CD4-positive, alpha-beta T cell treated with Interleukin-12 subunit alpha and Interleukin-12 subunit beta, for 1 hour (primary cell): ENCODE data around the gene BDKRB1.
"Not testable (repeated sequence)": the region's sequence is repeated elsewhere in the genome, so short reads cannot be mapped to it uniquely, and the experiment has no call there.

Experiments
- DNase-seq: peaks from one replicate; pipeline ENCODE4 v3.0.0-alpha.2; 2020

BDKRB1 gene

DNA sequence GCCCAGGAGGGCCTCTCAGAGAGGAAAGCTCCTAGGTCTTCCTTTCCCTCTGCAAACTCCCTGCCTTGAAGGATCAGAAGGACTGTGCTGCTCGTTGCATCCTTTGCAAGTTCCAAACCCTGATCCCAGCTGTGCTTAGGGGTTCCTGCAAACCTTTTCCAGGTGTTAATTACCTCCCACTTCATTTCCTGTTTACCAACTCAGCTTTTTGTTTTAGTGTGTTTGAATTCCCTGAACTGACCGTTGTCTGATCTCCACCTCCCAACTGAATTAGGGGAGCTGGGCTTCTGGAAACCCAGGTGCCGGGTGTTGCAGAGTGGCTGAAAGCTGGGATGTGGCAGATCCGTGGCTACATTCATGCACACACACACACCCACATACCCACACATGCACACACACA lies 20.6 kb upstream of the BDKRB1 start:
- no peak for DNase-seq

DNA sequence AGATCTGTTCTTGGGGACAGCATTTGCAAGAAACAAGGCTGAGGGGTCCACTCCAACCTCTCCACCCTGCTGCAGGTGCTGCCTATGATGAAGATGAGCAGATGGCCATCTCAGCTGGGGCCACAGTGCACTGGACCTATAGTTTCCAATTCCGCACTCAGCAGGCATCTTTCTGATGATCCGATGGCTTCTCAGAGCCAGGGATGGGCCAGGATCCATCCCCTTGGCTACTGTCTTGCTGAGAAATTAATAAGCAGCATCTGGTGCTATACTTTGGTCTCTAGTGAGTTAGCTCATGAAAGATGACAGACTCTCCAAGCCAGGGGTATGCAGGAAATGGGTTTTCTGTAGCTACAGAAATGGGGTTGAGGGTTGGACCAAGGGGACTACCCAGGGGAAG lies 18.4 kb upstream of the BDKRB1 start:
- no peak for DNase-seq

DNA sequence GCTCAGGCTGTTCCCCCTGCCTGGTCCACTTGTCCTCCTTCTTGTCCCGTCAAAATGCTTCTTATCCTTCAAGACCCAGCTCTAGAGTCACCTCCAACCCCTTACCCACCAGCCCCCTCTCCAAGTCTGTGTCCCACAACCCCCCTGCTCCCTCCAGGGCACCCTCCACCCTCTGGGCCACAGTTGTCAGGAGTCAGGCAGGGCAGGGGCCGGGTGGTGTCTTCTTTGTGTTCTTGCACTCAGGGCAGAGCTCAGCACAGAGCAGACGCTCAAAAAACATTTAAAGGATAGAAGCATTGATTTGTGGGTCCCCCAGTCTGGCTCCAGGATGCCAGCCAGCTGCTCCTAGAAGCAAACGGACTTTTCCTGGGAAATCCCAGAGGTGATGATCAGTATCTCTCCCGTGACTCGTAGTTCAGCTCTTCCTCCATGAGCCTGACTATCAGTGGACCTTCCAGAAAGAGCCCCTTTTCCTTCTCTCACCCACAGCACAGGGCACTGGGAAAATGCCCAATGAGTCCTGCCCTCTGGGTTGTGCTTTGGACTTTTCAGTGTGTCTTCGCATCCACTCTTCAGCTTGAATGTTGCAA lies 17.2 kb upstream of the BDKRB1 start:
- DNase-seq: no peak

DNA sequence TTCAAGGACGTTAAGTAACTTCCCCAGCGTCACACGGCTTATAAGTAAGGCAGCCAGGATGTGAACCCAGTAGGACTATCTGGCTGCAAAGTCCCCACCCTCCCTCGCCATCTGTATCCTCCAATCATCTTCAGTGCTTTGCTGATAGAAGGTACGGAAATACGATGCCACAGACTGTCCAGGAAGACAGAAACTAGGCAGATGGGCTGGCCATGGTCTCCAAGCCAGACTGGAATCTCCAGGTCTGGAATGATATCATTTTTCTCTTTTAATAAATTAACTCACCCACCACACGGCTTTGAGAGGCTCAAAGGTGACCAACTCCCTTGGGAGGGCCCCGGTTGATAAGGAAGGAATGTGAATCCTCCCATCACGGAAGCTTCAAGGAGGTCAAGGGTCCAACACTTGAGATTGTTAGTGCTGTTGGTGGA lies 16.3 kb upstream of the BDKRB1 start:
- DNase-seq: no peak

DNA sequence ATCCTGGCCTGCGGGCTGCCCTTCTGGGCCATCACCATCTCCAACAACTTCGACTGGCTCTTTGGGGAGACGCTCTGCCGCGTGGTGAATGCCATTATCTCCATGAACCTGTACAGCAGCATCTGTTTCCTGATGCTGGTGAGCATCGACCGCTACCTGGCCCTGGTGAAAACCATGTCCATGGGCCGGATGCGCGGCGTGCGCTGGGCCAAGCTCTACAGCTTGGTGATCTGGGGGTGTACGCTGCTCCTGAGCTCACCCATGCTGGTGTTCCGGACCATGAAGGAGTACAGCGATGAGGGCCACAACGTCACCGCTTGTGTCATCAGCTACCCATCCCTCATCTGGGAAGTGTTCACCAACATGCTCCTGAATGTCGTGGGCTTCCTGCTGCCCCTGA lies 15.4 kb upstream of the BDKRB1 start:
- no peak for DNase-seq

DNA sequence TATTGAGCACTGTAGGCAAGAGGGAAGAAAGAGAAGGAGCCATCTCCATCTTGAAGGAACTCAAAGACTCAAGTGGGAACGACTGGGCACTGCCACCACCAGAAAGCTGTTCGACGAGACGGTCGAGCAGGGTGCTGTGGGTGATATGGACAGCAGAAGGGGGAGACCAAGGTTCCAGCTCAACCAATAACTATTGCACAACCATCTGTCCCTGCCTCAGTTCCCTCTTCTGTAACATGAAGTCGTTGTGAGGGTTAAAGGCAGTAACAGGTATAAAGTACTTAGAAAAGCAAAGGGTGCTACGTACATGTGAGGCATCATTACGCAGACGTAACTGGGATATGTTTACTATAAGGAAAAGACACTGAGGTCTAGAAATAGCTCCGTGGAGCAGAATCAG lies 13.9 kb upstream of the BDKRB1 start:
- DNase-seq: no peak

DNA sequence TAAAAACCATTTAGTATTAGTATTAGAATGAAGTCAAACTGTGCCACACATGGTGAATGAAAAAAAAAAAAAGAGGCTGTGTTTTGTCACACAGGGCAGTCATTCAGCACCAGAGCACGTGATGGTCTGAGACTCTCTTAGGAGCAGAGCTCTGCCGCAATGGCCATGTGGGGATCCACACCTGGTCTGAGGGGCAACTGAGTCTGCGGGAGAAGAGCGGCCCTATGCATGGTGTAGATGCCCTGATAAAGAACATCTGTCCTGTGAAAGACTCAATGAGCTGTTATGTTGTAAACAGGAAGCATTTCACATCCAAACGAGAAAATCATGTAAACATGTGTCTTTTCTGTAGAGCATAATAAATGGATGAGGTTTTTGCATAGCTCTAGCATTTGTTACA lies 12.2 kb upstream of the BDKRB1 start:
- no peak for DNase-seq

DNA sequence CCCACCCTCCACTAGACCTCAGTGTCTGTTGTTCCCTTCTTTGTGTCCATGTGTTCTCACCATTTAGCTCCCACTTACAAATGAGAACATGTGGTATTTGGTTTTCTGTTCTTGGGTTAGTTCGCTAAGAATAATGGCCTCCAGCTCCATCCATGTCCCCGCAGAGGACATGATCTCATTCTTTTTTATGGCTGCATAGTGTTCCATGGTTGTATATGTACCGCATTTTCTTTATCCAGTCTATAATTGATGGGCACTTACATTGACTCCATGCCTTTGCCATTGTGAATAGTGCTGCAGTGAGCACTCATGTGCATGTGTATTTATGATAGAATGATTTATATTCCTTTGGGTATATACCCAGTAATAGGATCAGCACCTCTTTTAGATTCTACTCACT lies 10.9 kb upstream of the BDKRB1 start:
- DNase-seq: not testable (repeated sequence)

DNA sequence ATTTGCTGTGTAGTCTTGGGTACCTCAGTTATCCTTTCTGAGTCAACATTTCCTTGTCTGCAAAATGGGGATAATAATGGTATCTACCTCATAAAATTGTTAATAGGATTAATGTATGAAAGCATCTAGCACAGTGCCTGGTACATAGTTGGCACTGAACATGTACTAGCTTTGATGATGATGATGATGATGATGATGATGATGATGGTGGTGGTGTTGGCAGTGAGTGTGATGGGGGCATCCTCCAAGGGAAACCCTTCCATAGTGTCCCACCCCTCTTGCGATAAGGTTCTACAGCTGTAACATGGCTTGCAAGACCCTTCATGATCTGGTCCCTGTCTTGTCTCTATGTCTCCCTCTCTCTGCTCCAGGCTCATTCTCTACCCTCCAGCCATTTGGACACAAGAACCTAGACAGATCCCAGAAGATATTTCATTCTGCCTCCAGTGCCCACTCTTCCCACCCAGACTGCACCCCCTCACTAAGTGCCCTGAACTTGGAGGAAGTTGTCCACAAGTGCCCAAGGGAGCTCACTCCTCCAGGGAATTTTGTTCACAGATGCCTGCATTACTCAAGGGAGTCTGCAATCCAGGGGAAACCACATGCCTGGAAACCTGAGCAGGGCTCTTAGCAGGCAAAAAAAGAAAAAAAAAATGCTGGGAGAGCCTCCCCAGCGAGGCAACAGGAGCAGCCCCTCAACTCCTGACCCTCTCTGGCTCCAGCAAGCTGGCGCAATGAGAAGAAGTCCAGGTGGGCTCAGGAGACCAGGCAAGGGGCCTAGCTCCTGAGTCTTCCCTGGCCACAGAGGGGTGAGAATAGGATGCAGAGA lies 10.1 kb upstream of the BDKRB1 start:
- DNase-seq: no peak

DNA sequence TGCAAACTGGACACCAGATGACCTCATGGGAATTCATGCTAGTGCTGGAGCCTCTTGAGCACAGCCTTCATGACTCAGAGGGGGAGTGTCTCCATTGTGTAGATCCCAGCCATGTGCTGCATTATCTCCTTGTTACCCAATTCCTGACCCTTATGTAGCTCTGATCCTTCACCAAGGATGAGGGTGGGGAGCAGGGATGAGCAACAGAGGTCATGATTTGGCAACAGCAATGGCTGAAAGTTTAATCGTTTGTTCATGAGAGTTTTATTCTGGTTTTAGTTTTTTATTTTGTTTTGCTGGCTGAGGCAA lies 9.5 kb upstream of the BDKRB1 start:
- no peak for DNase-seq

DNA sequence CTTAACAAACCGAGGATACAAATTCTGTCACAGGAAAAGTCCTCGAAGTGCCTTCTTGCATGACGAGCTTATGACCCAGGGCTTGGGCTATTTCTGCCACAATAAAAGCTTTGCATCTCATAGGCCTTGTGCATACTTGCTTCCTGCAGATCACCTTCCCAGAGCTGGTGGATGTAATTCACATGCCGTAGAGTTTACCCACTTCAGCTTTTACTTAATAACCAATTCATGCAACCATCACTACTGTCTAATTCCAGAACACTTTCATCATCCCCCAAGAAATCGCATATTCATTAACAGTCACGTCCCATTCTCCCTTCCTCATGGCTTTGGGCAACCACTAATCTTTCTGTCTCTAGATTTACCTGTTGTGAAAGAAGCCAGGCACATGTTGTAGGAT lies 9.0 kb upstream of the BDKRB1 start:
- no peak for DNase-seq

DNA sequence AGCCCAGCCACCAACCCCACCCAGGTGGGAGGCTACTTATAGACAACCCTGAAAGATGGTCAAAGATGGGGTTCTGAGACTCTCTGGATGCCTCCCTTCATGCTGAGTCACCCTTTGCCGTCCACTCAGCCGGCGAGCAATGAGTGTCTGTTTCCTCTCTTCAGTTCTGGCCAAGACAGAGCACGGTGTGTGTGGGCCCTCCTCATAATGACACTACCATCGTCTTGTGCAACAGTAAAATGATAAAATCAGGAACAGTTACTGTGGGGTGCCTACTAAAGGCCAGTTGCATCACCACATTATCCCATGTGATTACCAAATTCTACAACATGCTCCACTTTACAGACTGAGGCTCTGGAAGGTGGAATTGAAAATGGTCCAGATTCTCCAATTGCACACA lies 7.0 kb upstream of the BDKRB1 start:
- no peak for DNase-seq

DNA sequence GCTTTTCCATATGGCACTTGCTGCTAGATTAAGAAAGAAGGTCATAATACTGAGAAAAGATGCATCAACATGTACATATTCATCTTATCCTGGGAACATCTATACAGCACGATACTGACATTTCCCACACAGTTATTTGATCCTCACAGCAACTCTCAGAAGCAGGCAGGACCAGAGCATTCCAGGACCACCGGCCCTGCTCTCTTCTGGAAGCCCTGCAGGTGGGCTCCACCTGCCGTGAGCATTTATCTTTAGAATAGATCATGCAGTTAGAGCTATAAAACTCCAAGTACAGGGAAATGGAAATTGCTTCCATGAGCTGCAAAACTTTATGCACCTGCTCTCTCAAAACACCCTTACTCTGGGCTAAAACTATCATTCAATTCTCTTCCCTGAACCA lies 5.5 kb upstream of the BDKRB1 start:
- DNase-seq: no peak

DNA sequence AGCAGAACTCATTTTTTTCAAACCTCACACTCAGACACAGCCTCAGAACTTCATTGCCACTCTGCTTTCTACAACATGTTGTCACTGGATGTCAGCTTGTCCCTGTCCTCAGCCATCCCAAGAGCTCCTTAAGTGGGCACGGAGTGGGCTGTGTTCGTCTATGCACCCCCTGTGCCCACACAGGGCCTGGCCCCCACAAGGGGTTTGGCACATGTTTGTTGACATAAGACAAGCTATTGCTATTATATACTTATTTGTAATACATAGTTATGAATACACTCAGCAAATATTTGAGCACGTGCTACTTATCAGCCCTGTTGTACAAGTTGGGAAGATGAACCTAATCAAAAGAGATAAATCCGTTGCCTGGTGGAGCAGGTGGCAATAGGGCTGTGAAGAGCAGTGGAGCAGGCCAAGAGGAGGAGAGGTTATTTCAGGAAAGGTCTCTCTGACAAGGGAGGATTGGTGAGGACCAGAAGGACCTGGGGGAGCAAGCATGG lies 4.3 kb upstream of the BDKRB1 start:
- DNase-seq: no peak

DNA sequence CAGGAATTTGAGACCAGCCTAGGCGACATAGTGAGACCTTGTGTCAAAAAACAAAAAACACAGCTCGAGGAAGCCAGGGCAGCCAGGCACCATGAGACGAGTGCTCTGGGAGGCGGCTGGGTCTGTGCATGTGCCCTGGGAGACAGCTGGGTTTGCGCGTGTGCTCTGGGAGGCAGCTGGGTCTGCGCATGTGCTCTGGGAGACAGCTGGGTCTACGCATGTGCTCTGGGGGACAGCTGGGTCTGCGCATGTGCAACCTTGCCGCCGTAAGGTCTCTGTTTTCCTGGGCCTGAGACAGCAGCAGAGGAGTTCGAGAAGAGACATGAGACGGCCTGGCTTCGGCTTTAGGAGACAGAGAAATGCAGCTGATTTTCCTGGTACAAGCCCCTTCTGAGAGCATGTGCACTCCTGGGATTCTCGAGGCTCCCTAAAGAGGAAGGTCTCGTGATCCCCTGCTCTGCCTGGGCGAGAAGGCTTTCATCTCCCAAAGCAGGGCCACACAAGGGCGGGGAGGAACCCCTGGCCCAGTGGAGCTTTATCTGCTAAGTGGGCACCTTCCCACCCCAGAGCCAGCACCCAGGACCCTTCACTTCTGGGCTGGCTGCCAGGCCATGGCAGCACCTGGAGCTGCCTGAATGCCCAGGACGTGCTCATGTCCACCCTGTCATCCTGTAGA lies 3.5 kb upstream of the BDKRB1 start:
- no peak for DNase-seq

DNA sequence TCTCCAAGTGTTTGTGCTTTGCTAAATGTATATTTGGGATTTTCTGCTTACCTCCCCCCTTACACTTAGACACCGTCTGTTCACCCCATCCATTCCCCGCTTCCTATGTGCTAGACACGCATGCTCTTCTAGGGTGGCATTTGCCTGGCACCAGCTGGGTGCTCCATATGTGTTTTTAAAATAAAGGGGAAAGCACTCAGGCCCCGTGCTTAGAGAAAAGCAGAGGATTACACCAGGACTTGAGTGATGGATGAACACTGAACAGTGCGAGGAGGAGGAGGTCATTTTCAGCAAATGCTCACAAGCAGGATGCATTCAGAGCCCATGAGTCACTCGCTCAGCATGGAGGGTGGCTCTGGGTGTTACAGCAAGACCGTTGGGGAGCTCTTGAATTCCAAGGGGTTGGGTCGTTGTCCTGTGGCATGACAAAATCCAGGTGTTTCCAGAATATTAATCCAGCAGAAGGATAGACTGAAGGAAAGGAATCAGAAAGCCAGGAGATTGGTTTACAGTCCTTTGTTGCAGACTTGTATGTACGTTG lies 2.9 kb upstream of the BDKRB1 start:
- DNase-seq: no peak

DNA sequence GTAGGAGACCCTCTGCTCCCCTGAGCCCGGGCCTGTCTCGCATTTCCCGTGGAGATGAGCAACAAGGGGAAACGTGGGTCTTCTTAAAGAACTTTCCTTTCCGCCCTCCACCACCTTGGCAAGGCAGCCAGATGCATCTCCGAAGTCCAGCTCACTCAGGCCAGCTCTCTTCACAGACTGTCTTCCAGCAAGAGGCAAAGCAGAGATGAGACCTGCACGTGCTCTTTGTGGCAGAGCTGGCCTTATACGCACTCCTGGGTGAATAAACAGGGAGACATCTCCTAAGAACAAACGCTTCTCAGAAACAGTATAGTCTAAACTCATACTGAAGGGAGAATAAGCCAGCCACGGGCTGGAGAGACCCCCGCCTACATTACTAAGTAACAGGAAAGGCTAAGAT lies 1.3 kb upstream of the BDKRB1 start:
- DNase-seq: no peak

DNA sequence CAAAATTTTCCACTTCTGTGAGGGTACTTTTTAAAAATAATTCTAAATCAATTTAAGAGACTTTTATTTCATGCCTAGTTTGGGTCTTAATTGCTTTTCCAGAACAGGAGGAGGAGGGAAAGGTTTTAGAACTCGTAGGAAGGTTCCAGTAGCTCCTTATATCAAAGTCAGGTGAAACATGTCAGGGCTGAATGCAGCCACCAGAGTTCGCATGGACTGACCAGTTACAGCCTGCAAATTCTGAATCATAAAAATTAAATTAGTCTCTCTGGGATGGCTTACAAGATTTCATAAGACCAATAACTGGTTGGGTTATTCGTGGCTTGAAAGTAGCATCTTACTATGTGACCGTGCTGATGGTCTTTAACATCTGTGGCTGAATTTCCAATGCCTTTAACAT lies 397 bp downstream of the BDKRB1 start:
- no peak for DNase-seq

DNA sequence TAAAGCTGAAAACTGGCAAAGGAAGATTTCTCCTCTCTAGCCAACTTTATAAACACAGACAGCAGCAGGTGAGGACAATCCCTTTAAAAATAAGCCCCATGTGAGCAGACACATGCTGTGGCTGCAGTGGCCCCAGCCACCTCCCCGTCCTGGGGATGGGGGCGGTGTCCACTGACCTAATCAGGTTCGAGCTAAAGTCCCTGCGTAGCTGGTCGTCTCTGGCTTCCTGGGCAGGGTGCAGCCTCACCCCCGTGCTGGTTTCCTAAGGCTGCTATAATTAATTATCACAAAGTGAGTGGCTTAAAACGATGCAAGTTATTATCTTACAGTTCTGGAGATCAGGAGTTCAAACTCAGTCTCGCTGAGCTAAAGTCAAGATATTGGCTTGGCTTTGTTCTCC lies 1.0 kb downstream of the BDKRB1 start:
- DNase-seq: no peak

DNA sequence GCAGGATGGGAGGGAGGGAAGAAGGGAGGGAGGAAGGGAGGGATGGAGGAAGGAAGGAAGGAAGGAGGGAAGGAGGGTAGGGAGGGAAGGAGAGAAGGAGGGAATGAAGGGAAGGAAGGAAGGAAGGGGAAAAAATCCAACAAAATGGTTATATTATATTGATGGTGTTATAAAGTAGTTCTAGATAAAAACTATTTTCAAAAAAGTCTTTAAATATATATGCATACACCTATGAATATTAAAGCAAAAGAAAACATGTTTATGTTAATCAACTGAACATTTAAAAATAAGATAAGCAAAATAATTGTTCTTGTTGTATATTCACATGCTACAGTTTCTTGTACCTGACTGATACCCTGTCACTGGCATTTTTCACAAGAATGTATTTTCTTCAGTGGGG lies 1.9 kb downstream of the BDKRB1 start:
- no peak for DNase-seq

DNA sequence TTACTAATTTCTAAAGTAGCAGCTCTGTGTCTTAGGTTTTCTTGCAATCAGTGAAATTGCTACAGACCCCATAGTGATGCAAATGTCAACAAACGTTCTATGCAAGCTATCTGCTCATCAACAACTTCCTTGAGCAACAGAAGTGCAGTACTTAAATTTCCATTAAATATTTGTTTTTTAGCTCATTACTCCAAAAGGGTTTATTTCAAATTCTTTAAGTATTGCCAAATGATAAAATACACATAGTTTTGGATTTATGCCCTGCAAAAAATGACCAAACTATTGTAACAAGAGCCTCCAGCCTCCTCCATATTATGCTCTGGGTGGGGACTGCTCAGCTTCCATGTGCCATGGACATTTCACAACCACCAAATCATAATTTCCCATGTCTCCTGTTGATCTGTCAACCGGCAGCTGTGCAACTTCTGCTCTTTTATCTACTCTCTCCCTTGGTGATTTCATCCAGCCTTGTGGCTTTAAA lies 4.4 kb downstream of the BDKRB1 start:
- no peak for DNase-seq

DNA sequence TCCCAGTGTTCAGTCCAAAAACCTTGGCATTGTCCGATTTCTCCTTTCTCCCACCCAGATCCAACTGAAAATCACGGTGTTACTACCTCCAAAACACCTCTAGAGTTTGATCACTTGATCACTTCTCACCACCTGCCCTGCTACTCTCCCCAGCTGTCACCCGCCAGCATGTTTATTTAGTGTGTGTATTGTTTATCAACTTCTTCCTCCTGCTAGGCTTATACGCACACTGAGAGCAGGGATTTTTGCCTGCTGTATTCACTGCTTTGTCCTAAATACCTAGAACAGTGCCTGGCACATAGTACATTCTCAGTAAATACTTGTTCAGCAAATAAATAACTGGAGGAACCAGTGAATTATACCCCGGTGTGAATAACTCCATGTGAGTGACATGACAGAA lies 5.0 kb downstream of the BDKRB1 start:
- DNase-seq: no peak

DNA sequence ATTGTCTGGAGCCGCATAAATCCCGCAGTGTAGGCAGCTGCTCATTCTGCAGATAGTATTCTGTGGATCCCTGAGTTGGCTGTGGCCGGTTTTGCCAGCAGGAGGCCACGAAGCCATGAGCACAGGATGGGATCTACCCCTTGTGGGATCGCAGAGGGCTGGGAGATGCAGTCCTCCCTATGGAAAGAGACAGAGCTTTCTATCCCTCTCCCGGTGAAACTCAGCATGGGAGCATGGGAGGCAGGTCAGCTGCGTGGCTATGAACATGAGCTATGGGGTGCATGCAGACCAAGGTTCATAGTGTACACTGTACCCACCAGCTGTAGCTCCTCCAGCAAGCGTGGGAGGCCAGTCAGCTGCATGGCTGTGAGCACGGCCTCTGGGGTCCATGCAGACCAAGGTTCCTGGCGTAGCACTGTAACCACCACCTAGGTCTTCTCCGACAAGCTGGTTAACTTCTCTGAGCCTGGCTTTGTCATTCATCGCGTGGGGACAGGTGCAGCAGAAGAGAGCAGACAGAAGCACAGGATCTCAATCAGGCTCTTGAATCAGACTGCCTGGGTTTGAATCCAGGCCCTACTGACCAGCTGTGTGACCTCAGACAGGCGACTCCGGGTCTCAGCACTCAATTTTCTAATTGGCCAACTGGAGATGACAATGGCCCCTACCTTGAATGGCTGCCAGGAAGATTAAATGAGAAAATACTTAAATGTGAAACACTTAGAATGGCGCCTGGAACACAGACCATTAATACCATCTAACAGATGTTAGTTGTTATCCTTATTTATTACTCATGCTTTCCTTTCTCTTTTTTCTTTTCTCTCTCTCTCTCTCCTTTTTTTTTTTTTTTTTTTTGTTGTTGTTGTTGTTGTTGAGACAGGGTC lies 6.0 kb downstream of the BDKRB1 start:
- no peak for DNase-seq
